Loucy (cell line): ENCODE measurements around the gene SLC6A19.

Experiments used
- H2AFZ ChIP-seq: fragments of 200-600 bp; sonication (generic); 2 replicates; pipeline ENCODE4 v1.6.0; 2016; ENCODE audit warnings: antibody characterized with exemption, mild to moderate bottlenecking, low read length, moderate library complexity
- H3F3A ChIP-seq: fragments of 200-600 bp; 2 replicates; pipeline ENCODE4 v1.6.0; 2016; ENCODE audit warnings: antibody characterized with exemption, low read depth, mild to moderate bottlenecking
- H3K27me3 ChIP-seq: fragments of 200-600 bp; sonication (generic); 2 replicates; pipeline ENCODE4 v1.6.1; 2014; ENCODE audit warnings: low read length, mild to moderate bottlenecking; ENCODE audit not compliant: insufficient read depth, poor library complexity, severe bottlenecking
- H3K36me3 ChIP-seq: fragments of 200-600 bp; sonication (generic); 2 replicates; pipeline ENCODE4 v1.6.1; 2016; ENCODE audit warnings: low read length; ENCODE audit not compliant: insufficient read depth
- H3K4me1 ChIP-seq: fragments of 200-600 bp; sonication (generic); 2 replicates; pipeline ENCODE4 v1.5.1; 2014; ENCODE audit warnings: low read length, mild to moderate bottlenecking; ENCODE audit not compliant: insufficient read depth, poor library complexity, severe bottlenecking
- H3K4me2 ChIP-seq: fragments of 200-600 bp; sonication (generic); 2 replicates; pipeline ENCODE4 v1.6.0; 2014; ENCODE audit warnings: antibody characterized with exemption, low read length, low read depth, mild to moderate bottlenecking; ENCODE audit not compliant: poor library complexity, severe bottlenecking
- H3K4me3 ChIP-seq: fragments of 200-600 bp; sonication (generic); 2 replicates; pipeline ENCODE4 v1.5.1; 2014; ENCODE audit warnings: low read length, mild to moderate bottlenecking, mixed read lengths; ENCODE audit not compliant: poor library complexity, severe bottlenecking
- H3K79me2 ChIP-seq: fragments of 200-600 bp; sonication (generic); 2 replicates; pipeline ENCODE4 v1.6.1; 2014; ENCODE audit warnings: low read length; ENCODE audit not compliant: insufficient read depth
- H3K9ac ChIP-seq: fragments of 200-600 bp; sonication (generic); 2 replicates; pipeline ENCODE4 v1.6.0; 2014; ENCODE audit warnings: mild to moderate bottlenecking, low read depth, low read length, moderate library complexity; ENCODE audit not compliant: poor library complexity, severe bottlenecking
- H3K9me2 ChIP-seq: fragments of 200-600 bp; sonication (generic); replicated peaks from 2 replicates; pipeline ENCODE4 v1.6.1; 2016; ENCODE audit warnings: low read depth, low read length, mixed read lengths
- H3K9me3 ChIP-seq: fragments of 200-600 bp; sonication (generic); 2 replicates; pipeline ENCODE4 v1.6.1; 2014; ENCODE audit warnings: mild to moderate bottlenecking, antibody characterized with exemption, low read length, low read depth; ENCODE audit not compliant: insufficient read depth
- H4K20me1 ChIP-seq: fragments of 200-600 bp; sonication (generic); 2 replicates; pipeline ENCODE4 v1.6.0; 2014; ENCODE audit warnings: antibody characterized with exemption, low read length, mild to moderate bottlenecking; ENCODE audit not compliant: insufficient read depth, poor library complexity, severe bottlenecking
- EZH2phosphoT487 ChIP-seq: fragments of 200-600 bp; IDR thresholded peaks from 2 replicates; pipeline ENCODE4 v1.6.1; 2018; ENCODE audit warnings: antibody characterized with exemption, mild to moderate bottlenecking, moderate library complexity, borderline replicate concordance
- TF ChIP-seq, protein P1 (sequence below): fragments of 200-600 bp; sonication (generic); conservative IDR thresholded peaks from 2 replicates; pipeline ENCODE4 v1.5.1; 2014; ENCODE audit warnings: mild to moderate bottlenecking, antibody characterized with exemption, low read length

SLC6A19 gene

DNA sequence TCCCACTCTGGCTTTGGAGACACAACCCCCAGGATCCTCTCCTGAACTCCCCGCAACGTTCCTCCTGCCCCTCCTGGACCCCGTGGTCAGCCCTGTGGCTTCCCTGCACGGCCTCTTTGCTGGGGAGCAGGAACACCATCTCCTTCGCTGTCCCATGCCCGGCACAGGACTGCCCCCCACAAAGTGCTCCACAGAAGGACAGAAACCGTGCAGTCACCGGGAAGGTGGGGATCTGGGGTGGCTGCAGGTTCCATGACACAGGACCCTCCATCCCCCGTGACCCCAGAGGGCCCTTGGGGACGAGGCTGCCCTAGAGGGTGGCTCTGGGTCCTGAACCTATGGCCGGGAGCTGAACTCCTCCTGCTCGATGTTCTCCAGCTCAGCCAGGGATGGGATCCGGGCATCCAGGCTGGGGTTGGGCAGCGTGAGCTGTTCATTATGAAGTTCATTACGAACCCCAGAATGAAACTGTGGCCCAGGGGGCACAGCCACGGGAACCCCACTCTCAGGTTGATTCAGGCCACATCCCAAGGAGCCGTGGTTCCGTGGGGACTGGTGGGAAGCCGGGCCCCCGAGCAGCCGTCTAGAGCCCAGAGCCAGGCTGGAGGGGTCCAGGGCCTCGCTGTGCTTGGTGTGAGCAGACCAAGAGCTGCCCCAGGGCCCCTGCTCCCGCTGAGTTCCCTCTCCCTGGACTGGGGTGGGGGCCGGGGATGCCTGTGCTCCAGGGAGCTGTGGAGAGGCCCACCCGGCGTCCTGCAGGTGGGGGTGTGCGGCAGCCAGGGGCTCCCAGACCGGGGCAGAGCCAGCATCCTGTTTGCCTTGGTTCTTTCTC is 684 bp upstream of the SLC6A19 start:
- H3K27me3 ChIP-seq, result peaks cover 15% of the 10 kb centered on the region
- H3K4me1 ChIP-seq, result peaks cover 10% of the 10 kb centered on the region
- H3K9me2 ChIP-seq, result no peaks in the 10 kb centered on the region
- H3K36me3 ChIP-seq, result no peaks in the 10 kb centered on the region
- no peaks in the 10 kb centered on the region for H3K79me2 ChIP-seq
- H2AFZ ChIP-seq, result no peak overlapping the region
- H3K9me3 ChIP-seq, result no peaks in the 10 kb centered on the region
- no peak for TF ChIP-seq EZH2phosphoT487
- TF ChIP-seq, protein P1, sequence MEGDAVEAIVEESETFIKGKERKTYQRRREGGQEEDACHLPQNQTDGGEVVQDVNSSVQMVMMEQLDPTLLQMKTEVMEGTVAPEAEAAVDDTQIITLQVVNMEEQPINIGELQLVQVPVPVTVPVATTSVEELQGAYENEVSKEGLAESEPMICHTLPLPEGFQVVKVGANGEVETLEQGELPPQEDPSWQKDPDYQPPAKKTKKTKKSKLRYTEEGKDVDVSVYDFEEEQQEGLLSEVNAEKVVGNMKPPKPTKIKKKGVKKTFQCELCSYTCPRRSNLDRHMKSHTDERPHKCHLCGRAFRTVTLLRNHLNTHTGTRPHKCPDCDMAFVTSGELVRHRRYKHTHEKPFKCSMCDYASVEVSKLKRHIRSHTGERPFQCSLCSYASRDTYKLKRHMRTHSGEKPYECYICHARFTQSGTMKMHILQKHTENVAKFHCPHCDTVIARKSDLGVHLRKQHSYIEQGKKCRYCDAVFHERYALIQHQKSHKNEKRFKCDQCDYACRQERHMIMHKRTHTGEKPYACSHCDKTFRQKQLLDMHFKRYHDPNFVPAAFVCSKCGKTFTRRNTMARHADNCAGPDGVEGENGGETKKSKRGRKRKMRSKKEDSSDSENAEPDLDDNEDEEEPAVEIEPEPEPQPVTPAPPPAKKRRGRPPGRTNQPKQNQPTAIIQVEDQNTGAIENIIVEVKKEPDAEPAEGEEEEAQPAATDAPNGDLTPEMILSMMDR, result no peak
- H4K20me1 ChIP-seq, result no peaks in the 10 kb centered on the region
- H3F3A ChIP-seq, result no peaks in the 10 kb centered on the region
- H3K9ac ChIP-seq, result no peak overlapping the region
- no peak overlapping the region for H3K4me2 ChIP-seq
- H3K4me3 ChIP-seq, result no peak overlapping the region

DNA sequence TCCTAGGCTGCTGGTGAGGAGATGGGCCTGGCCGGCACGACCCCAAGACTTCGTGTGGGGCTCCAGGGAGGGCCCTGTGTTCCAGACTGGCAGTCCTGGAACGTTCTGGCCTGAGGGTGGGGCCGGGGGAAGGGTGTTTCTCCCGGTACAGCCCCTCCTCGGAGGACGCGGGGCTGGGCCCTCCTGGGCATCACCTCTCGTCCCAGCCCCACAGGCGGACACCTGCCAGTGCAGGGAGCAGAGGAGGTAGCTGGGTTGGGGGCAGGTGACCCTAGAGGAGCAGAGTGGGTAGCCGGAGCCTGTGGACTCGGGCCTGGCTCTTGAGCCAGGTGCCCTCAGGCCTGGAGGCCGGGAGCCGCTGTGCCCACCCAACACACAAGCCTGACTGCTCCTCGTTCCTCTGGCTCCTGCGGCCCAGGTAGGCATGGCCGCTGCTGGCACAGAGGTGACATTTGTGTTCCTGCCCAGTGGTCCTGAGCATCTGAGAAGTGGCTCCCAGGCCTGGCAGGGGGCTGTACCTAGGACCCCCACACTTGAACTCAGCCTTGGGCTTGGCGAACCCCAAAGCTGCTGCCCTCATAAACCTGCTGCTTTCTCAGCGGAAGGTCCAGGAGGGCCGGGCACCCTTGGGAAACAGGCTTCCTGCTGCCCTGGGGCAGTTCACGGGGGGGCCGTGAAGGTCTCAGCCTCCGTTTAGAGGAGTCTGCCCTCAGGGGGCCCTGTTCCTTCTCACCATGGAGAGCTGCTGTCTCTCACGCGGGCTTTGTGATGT is 817 bp downstream of the SLC6A19 start:
- no peaks in the 10 kb centered on the region for H4K20me1 ChIP-seq
- no peaks in the 10 kb centered on the region for H3K79me2 ChIP-seq
- peaks cover 15% of the 10 kb centered on the region for H3K27me3 ChIP-seq
- TF ChIP-seq EZH2phosphoT487, result no peak
- TF ChIP-seq, protein P1, result no peak
- H3K36me3 ChIP-seq, result no peaks in the 10 kb centered on the region
- H3K4me3 ChIP-seq, result no peak overlapping the region
- H3K4me2 ChIP-seq, result no peak overlapping the region
- H3K9ac ChIP-seq, result no peak overlapping the region
- H3K9me3 ChIP-seq, result no peaks in the 10 kb centered on the region
- no peaks in the 10 kb centered on the region for H3F3A ChIP-seq
- no peak overlapping the region for H2AFZ ChIP-seq
- H3K4me1 ChIP-seq, result peaks cover 10% of the 10 kb centered on the region
- no peaks in the 10 kb centered on the region for H3K9me2 ChIP-seq

DNA sequence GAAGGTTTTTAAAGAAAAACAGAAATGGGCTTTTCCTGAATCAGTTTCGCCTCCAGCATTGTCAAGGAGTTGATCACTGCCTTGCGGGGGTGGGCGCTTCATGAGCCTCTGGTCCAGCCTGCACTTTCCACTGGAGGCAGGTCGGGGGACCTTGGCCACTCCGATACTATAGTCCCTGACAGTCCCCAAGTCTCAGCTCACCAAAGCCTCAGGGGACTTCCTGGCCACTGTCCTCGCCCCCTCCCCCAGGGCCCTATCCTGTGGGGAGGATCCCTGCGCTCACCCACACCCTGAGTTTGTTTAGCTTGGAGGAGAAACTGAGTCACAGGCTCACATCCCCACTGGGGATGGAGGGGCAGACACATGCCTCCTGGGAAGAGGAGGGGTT is 1.4 kb downstream of the SLC6A19 start:
- Histone ChIP-seq H3K9me2 (no peaks in the 10 kb centered on the region), H4K20me1 (no peaks in the 10 kb centered on the region), H2AFZ (no peak overlapping the region), H3K9me3 (no peaks in the 10 kb centered on the region), H3K4me2 (no peak overlapping the region), H3K9ac (no peak overlapping the region), H3K36me3 (no peaks in the 10 kb centered on the region), H3K27me3 (peaks cover 15% of the 10 kb centered on the region), H3F3A (no peaks in the 10 kb centered on the region), H3K4me1 (peaks cover 14% of the 10 kb centered on the region), H3K4me3 (no peak overlapping the region), H3K79me2 (no peaks in the 10 kb centered on the region)
- TF ChIP-seq EZH2phosphoT487, result no peak
- TF ChIP-seq, protein P1, result no peak
